Spleen (tissue), 11 donors: ENCODE measurements around the gene BNC2. TPM values are rescaled to one million over a fixed set of nuclear protein-coding genes. Genes with fewer than 3 reads are reported as not detected.

ENCODE experiments used
- DNase-seq: peaks from one replicate; pipeline ENCODE4 v3.0.0-alpha.2; 2020
- H3K27ac ChIP-seq, 8 donors: fragments of 200-600 bp; sonication (generic) in 7 of 8; 1 replicate in 4 of 8; 2 replicates in 4 of 8; pipeline versions ENCODE4 v1.5.0 to v1.8.0; 2016 to 2021; ENCODE audit warnings: inconsistent platforms in 4 of 8, mild to moderate bottlenecking in 4 of 8, moderate library complexity in 1 of 8
- H3K27me3 ChIP-seq, 7 donors: fragments of 200-600 bp; sonication (generic) in 6 of 7; replicated peaks in 1 of 7; 1 replicate in 4 of 7; 2 replicates in 3 of 7; pipeline versions ENCODE4 v1.5.0 to v1.8.0; 2016 to 2021; ENCODE audit warnings: inconsistent platforms in 3 of 7, mild to moderate bottlenecking in 1 of 7
- H3K36me3 ChIP-seq, 6 donors: fragments of 200-600 bp; sonication (generic) in 5 of 6; 1 replicate in 4 of 6; 2 replicates in 2 of 6; pipeline versions ENCODE4 v1.5.0 to v1.8.0; 2016 to 2021; ENCODE audit warnings: inconsistent platforms in 2 of 6
- H3K4me1 ChIP-seq, 6 donors: fragments of 200-600 bp; sonication (generic) in 5 of 6; 1 replicate in 3 of 6; 2 replicates in 3 of 6; pipeline versions ENCODE4 v1.5.0 to v1.8.0; 2016 to 2021; ENCODE audit warnings: inconsistent platforms in 3 of 6
- H3K4me3 ChIP-seq, 8 donors: fragments of 200-600 bp; sonication (generic) in 7 of 8; 1 replicate in 4 of 8; 2 replicates in 4 of 8; pipeline versions ENCODE4 v1.5.0 to v1.8.0; 2016 to 2021; ENCODE audit warnings: inconsistent platforms in 4 of 8, mild to moderate bottlenecking in 4 of 8, moderate library complexity in 2 of 8
- H3K9me3 ChIP-seq, 8 donors: fragments of 200-600 bp; sonication (generic) in 7 of 8; 1 replicate in 4 of 8; 2 replicates in 4 of 8; pipeline versions ENCODE4 v1.5.0 to v1.8.0; 2016 to 2021; ENCODE audit warnings: inconsistent platforms in 4 of 8
- CTCF ChIP-seq, 11 experiments: fragments of 200-600 bp in 7 of 11; fragments of 450-650 bp in 4 of 11; sonication (generic) in 4 of 11; IDR thresholded peaks in 8 of 11; conservative IDR thresholded peaks in 3 of 11; 1 replicate in 7 of 11; 2 replicates in 4 of 11; pipeline versions ENCODE4 v1.4.0 to v1.8.0; 2016 to 2021; ENCODE audit warnings: antibody characterized with exemption in 11 of 11, inconsistent platforms in 4 of 11, mild to moderate bottlenecking in 1 of 11
- POLR2A ChIP-seq, 3 donors: fragments of 450-650 bp; IDR thresholded peaks; one replicate each; pipeline ENCODE4 v1.5.1; 2017; ENCODE audit warnings: antibody characterized with exemption in 3 of 3, mild to moderate bottlenecking in 1 of 3
- POLR2AphosphoS5 ChIP-seq, 3 donors: sonication (generic); formaldehyde crosslinking; IDR thresholded peaks; one replicate each; pipeline ENCODE4 v1.5.1; 2017; ENCODE audit warnings: antibody characterized with exemption in 3 of 3
- WGBS, 5 donors: extraction: QIAGEN DNeasy Blood & Tissue Kit in 3 of 5; methylation state at CpG; one replicate each; pipeline versions ENCODE4 v1.1.5 to v1.1.7; 2013 to 2018; 5-methylcytosine and 5-hydroxymethylcytosine counted together
- intact Hi-C: fragments of 100-400 bp; cut with DNase I; formaldehyde crosslinking; loops from one replicate; pipeline ENCODE4 v1.15.0; 2023; ENCODE audit warnings: low total_unique reads
- polyA plus RNA-seq, 3 donors: library from polyadenylated mRNA; stranded (reverse); fragments of 200-250 nt; gene quantifications; one replicate each; pipeline ENCODE4 v1.2.1, GENCODE V29; 2013
- total RNA-seq, 7 donors: library from RNA; depleted of rRNA in 3 of 7; stranded (reverse); fragments of >200 nt in 3 of 7; fragmentation: NEBNext Ultra II Directional in 4 of 7; extraction: Animal tissue kit (Norgen Biotek cat#: 25700) in 4 of 7; gene quantifications; one replicate each; pipeline versions ENCODE4 v1.1.0 to v1.2.1, GENCODE V29; 2016 to 2021
- donor health status: healthy with polysubstance abuse.
- donor health status: DM: no; HTN: no; CAD: no; lungs with moderate emphysema.
- donor health status: DM: no; HTN: no; CAD: no.
- donor health status: Bipolar disorder and iron deficiency.
- donor health status: healthy.
- donor health status: DM: no; HTN: no; CAD: no.
- donor health status: DM: yes; HTN: yes; CAD: no.

BNC2 gene
- total and polyA plus RNA-seq, 10 donors: 0.07 to 4.3 (median 1.3) TPM

DNA sequence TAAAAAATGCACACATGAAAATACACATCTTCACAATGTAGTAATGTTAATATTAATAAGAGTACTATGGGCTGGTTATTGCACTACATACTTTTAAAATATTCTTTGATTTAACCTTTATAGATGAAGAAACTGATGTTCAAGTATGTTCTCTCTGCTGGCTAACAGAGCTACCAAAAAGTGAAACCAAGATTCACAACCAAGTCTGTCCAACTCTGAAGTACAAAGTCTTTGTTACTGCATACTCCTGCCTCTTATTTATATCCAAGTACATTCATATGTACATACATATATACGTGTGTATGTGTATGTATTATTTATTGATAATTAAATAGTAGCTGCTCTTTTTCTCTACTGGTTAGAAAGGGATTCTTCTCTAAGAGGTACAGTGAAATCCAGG, 325.6 kb downstream of the BNC2 start:
- Histone ChIP-seq H3K27ac (no peak overlapping the region), H3K4me1 (no peaks in the 10 kb centered on the region), H3K9me3 (no peaks in the 10 kb centered on the region), H3K27me3 (no peaks in the 10 kb centered on the region), H3K4me3 (no peak overlapping the region), H3K36me3 (no peaks in the 10 kb centered on the region)
- TF ChIP-seq POLR2AphosphoS5 (IDR thresholded peaks at IDR 0.05) (no peak), POLR2A (IDR thresholded peaks at IDR 0.05) (no peak), CTCF (IDR thresholded peaks at IDR 0.05 in 8 of 11, conservative IDR thresholded peaks at IDR 0.05 in 3 of 11) (no peak)
- intact Hi-C loops: no loop called here
- 71 to 87% (median 83%) methylated on average over 1 of the region's 1 CpG for WGBS, 5 donors
- no peak for DNase-seq

GRCh38 chr9:16543686-16544085, 326.8 kb downstream of the BNC2 start:
- no peaks in the 10 kb centered on the region for H3K9me3 ChIP-seq
- H3K4me3 ChIP-seq: no peak overlapping the region
- DNase-seq: no peak
- TF ChIP-seq POLR2A (IDR thresholded peaks at IDR 0.05) (no peak), POLR2AphosphoS5 (IDR thresholded peaks at IDR 0.05) (no peak), CTCF (IDR thresholded peaks at IDR 0.05 in 8 of 11, conservative IDR thresholded peaks at IDR 0.05 in 3 of 11) (no peak)
- no peaks in the 10 kb centered on the region for H3K4me1 ChIP-seq
- no peaks in the 10 kb centered on the region for H3K27me3 ChIP-seq
- WGBS, 5 donors: 82 to 97% (median 93%) methylated on average over 3 of the region's 3 CpGs
- H3K36me3 ChIP-seq: no peaks in the 10 kb centered on the region
- intact Hi-C loops: no loop called here
- H3K27ac ChIP-seq: no peak overlapping the region

- 81 to 99% (median 91%) methylated on average over 3 of the region's 3 CpGs for WGBS, 5 donors
- intact Hi-C loops: no loop called here
- DNase-seq: no peak
- no peaks in the 10 kb centered on the region for H3K9me3 ChIP-seq
- no peak overlapping the region for H3K27ac ChIP-seq
- no peak for TF ChIP-seq POLR2A (IDR thresholded peaks at IDR 0.05)
- TF ChIP-seq CTCF (IDR thresholded peaks at IDR 0.05 in 8 of 11, conservative IDR thresholded peaks at IDR 0.05 in 3 of 11): no peak
- no peak for TF ChIP-seq POLR2AphosphoS5 (IDR thresholded peaks at IDR 0.05)
- H3K4me1 ChIP-seq: no peaks in the 10 kb centered on the region
- no peaks in the 10 kb centered on the region for H3K36me3 ChIP-seq
- H3K27me3 ChIP-seq: no peaks in the 10 kb centered on the region
- no peak overlapping the region for H3K4me3 ChIP-seq
Observed at GRCh38 chr9:16543225-16543624, 327.2 kb downstream of the BNC2 start.

DNA sequence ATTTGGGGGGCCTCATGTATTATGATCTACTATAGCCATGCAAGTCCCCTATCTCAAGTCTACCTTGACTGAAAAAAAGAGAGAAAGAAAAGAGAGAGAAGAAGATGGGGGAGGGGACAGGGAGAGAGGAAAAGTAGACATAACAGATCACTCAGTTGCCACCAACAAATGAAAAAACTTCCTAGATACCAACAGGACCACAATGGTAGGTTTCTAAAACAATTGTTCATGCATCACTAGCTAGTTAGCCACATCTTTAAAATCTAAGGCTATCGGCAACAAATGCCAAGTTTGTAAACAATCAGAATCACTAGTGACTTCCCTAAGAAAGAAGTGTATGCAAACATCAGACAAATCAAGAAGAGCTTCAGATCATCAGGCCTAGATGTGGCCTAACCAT, 328.2 kb downstream of the BNC2 start:
- H3K9me3 ChIP-seq: no peaks in the 10 kb centered on the region
- H3K36me3 ChIP-seq: no peaks in the 10 kb centered on the region
- intact Hi-C loops: no loop called here
- no peak for TF ChIP-seq POLR2A (IDR thresholded peaks at IDR 0.05)
- TF ChIP-seq POLR2AphosphoS5 (IDR thresholded peaks at IDR 0.05): no peak
- no peak for TF ChIP-seq CTCF (IDR thresholded peaks at IDR 0.05 in 8 of 11, conservative IDR thresholded peaks at IDR 0.05 in 3 of 11)
- no peaks in the 10 kb centered on the region for H3K27me3 ChIP-seq
- H3K4me3 ChIP-seq: no peak overlapping the region
- H3K4me1 ChIP-seq: no peaks in the 10 kb centered on the region
- no peak overlapping the region for H3K27ac ChIP-seq
- DNase-seq: no peak
- 81 to 96% (median 88%) methylated on average over 1 of the region's 1 CpG for WGBS, 5 donors
